Gastroesophageal sphincter (tissue), 4 donors: ENCODE measurements around the gene INSYN1. TPM values are rescaled to one million over a fixed set of nuclear protein-coding genes. Genes with fewer than 3 reads are reported as not detected.
"Not testable (repeated sequence)": the region's sequence is repeated elsewhere in the genome, so short reads cannot be mapped to it uniquely, and the experiment has no call there.

Experiments used
- ATAC-seq: fragments of 150-250 bp; one replicate; pipeline ENCODE4 v1.9.1; 2016; ENCODE audit warnings: mild to moderate bottlenecking, moderate library complexity
- H3K27ac ChIP-seq, 4 donors: fragments of 200-600 bp; sonication (generic) in 3 of 4; 1 replicate in 3 of 4; 2 replicates in 1 of 4; pipeline ENCODE4 v1.5.1; 2016 to 2019
- H3K27me3 ChIP-seq: fragments of 200-600 bp; sonication (generic); one replicate; pipeline ENCODE4 v1.5.1; 2019
- H3K36me3 ChIP-seq, 2 donors: fragments of 200-600 bp; sonication (generic); one replicate each; pipeline ENCODE4 v1.5.1; 2019; ENCODE audit warnings: control low read depth in 1 of 2
- H3K4me1 ChIP-seq, 3 donors: fragments of 200-600 bp; sonication (generic); 1 replicate in 2 of 3; 2 replicates in 1 of 3; pipeline ENCODE4 v1.5.1; 2016 to 2019; ENCODE audit warnings: control low read depth in 2 of 3
- H3K4me3 ChIP-seq, 2 donors: fragments of 200-600 bp; sonication (generic); one replicate each; pipeline ENCODE4 v1.5.1; 2019; ENCODE audit warnings: mild to moderate bottlenecking in 1 of 2, moderate library complexity in 1 of 2
- H3K9me3 ChIP-seq, 3 donors: fragments of 200-600 bp; sonication (generic); one replicate each; pipeline ENCODE4 v1.5.1; 2017 to 2019; ENCODE audit warnings: control low read depth in 2 of 3
- EP300 ChIP-seq: sonication (generic); formaldehyde crosslinking; IDR thresholded peaks from one replicate; pipeline ENCODE4 v1.6.1; 2017; ENCODE audit warnings: antibody characterized with exemption, mild to moderate bottlenecking
- POLR2A ChIP-seq, 2 donors: fragments of 450-650 bp; IDR thresholded peaks; one replicate each; pipeline ENCODE4 v1.6.1; 2017; ENCODE audit warnings: antibody characterized with exemption in 2 of 2, mild to moderate bottlenecking in 2 of 2, moderate library complexity in 1 of 2
- POLR2AphosphoS5 ChIP-seq: sonication (generic); formaldehyde crosslinking; IDR thresholded peaks from one replicate; pipeline ENCODE4 v1.6.1; 2017; ENCODE audit warnings: antibody characterized with exemption
- WGBS, 2 donors: methylation state at CpG; one replicate each; pipeline ENCODE4 v1.1.5; 2018; ENCODE audit warnings: low coverage in 1 of 2; 5-methylcytosine and 5-hydroxymethylcytosine counted together
- total RNA-seq, 4 donors: library from RNA; depleted of rRNA; stranded (reverse); fragments of >200 nt; gene quantifications; one replicate each; pipeline ENCODE4 v1.1.0, GENCODE V29; 2016
- TF ChIP-seq, protein P1 (sequence below), 4 experiments: fragments of 200-600 bp in 2 of 4; fragments of 450-650 bp in 2 of 4; sonication (generic) in 1 of 4; IDR thresholded peaks; one replicate each; pipeline ENCODE4 v1.5.1; 2017 to 2019; ENCODE audit warnings: antibody characterized with exemption in 4 of 4, mild to moderate bottlenecking in 2 of 4, moderate library complexity in 2 of 4

INSYN1 gene
- total RNA-seq, 4 donors from 2014 or later: 11.4 to 30.2 (median 16.3) TPM

GRCh38 chr15:73797366-73798158 is 44.4 kb upstream of the INSYN1 start:
- peaks cover 11 to 35% (median 23%) of the 10 kb centered on the region in 3 donors for H3K4me1 ChIP-seq

GRCh38 chr15:73796331-73796831 is 43.2 kb upstream of the INSYN1 start:
- H3K4me1 ChIP-seq: peaks cover 2 to 34% (median 13%) of the 10 kb centered on the region in 3 donors
- H3K9me3 ChIP-seq: no peaks in the 10 kb centered on the region
- no peak for ATAC-seq
- no peaks in the 10 kb centered on the region for H3K27me3 ChIP-seq
- H3K27ac ChIP-seq: no peak overlapping the region
- TF ChIP-seq POLR2A (IDR thresholded peaks at IDR 0.05): no peak
- TF ChIP-seq, protein P1, sequence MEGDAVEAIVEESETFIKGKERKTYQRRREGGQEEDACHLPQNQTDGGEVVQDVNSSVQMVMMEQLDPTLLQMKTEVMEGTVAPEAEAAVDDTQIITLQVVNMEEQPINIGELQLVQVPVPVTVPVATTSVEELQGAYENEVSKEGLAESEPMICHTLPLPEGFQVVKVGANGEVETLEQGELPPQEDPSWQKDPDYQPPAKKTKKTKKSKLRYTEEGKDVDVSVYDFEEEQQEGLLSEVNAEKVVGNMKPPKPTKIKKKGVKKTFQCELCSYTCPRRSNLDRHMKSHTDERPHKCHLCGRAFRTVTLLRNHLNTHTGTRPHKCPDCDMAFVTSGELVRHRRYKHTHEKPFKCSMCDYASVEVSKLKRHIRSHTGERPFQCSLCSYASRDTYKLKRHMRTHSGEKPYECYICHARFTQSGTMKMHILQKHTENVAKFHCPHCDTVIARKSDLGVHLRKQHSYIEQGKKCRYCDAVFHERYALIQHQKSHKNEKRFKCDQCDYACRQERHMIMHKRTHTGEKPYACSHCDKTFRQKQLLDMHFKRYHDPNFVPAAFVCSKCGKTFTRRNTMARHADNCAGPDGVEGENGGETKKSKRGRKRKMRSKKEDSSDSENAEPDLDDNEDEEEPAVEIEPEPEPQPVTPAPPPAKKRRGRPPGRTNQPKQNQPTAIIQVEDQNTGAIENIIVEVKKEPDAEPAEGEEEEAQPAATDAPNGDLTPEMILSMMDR (IDR thresholded peaks at IDR 0.05): no peak
- no peak for TF ChIP-seq EP300
- TF ChIP-seq POLR2AphosphoS5: no peak
- H3K4me3 ChIP-seq: no peak overlapping the region
- no peaks in the 10 kb centered on the region for H3K36me3 ChIP-seq
- WGBS, 2 donors: 40 to 81% methylated on average over 1 to 2 of the region's 11 CpGs

More at GRCh38 chr15:73797366-73798158, 44.4 kb upstream of the INSYN1 start:
- Histone ChIP-seq H3K4me3 (no peak overlapping the region), H3K36me3 (no peaks in the 10 kb centered on the region), H3K27ac (no peak overlapping the region), H3K9me3 (no peaks in the 10 kb centered on the region), H3K27me3 (no peaks in the 10 kb centered on the region)
- WGBS, 2 donors: 78 to 100% methylated on average over 1 to 4 of the region's 14 CpGs
- TF ChIP-seq, protein P1 (IDR thresholded peaks at IDR 0.05): no peak
- TF ChIP-seq POLR2AphosphoS5: no peak
- no peak for ATAC-seq

GRCh38 chr15:73794443-73795133 is 41.4 kb upstream of the INSYN1 start:
- H3K36me3 ChIP-seq: no peaks in the 10 kb centered on the region
- H3K27ac ChIP-seq: no peak overlapping the region
- H3K4me3 ChIP-seq: no peak overlapping the region
- H3K4me1 ChIP-seq: peaks cover 0 to 16% (median 0%) of the 10 kb centered on the region in 3 donors
- no peak for ATAC-seq
- H3K9me3 ChIP-seq: no peaks in the 10 kb centered on the region
- no peak for TF ChIP-seq POLR2A (IDR thresholded peaks at IDR 0.05)
- TF ChIP-seq EP300: no peak
- no peak for TF ChIP-seq POLR2AphosphoS5
- TF ChIP-seq, protein P1 (IDR thresholded peaks at IDR 0.05): no peak
- 88 to 93% methylated on average over 2 to 3 of the region's 6 CpGs for WGBS, 2 donors
- no peaks in the 10 kb centered on the region for H3K27me3 ChIP-seq

- not testable (repeated sequence) for H3K27me3 ChIP-seq, H3K4me3 ChIP-seq, H3K27ac ChIP-seq, H3K9me3 ChIP-seq, H3K36me3 ChIP-seq, ATAC-seq
- WGBS, 2 donors: 86 to 91% methylated on average over 1 to 6 of the region's 8 CpGs
- peaks cover 0 to 12% (median 0%) of the 10 kb centered on the region in 3 donors for H3K4me1 ChIP-seq
Measured at GRCh38 chr15:73792899-73793541, 39.9 kb upstream of the INSYN1 start.

DNA sequence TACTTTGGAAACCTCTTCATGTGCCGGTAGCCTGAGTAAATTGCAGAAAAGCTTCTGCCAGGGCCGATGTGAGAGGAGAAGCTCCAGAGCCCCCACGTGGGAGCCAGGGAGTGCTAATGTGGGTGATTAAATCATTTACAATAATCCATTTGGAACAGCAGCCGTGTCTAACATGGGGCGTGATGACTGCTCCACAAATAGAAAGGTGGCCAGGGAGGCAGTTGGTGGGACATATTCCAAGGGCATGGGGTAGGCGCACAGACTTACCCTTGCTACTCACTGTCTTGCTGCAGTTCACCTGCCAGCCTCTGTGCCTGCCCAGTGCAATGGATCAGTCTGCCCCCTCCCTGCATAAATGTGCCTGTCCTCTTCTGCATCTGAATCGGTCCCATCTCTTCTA is 39.3 kb upstream of the INSYN1 start:
- H3K27ac ChIP-seq: no peak overlapping the region
- WGBS, 2 donors: 33 to 38% methylated on average over 6 to 7 of the region's 7 CpGs

More for the DNA sequence above, 39.3 kb upstream of the INSYN1 start:
- TF ChIP-seq POLR2AphosphoS5: no peak
- TF ChIP-seq EP300: no peak
- TF ChIP-seq POLR2A (IDR thresholded peaks at IDR 0.05): no peak
- TF ChIP-seq, protein P1 (IDR thresholded peaks at IDR 0.05): peak in 2 of 4 experiments; percentile 23 to 45
- no peak for ATAC-seq
- Histone ChIP-seq H3K27me3 (no peaks in the 10 kb centered on the region), H3K9me3 (no peaks in the 10 kb centered on the region), H3K4me1 (peaks cover 0 to 12% (median 0%) of the 10 kb centered on the region in 3 donors), H3K36me3 (no peaks in the 10 kb centered on the region), H3K4me3 (no peak overlapping the region)
